GM12878 (cell line): ENCODE results near the gene PDILT. TPM values are rescaled to one million over a fixed set of nuclear protein-coding genes. Genes with fewer than 3 reads are reported as not detected.
A peak's percentile ranks its signal among the peaks of the same experiment; 100 is the strongest.

ENCODE experiments used
- ATAC-seq: fragments of 200-7000 bp; cut with Tn5 transposase; 3 replicates; pipeline ENCODE4 v1.9.1; 2020; ENCODE audit warnings: mild to moderate bottlenecking, moderate library complexity
- BruUV-seq: library from RNA; stranded (reverse); fragments of 400-500 nt; replicated peaks from 2 replicates; lab custom pipeline; 2021; lab: Mats Ljungman, UMichigan
- CTCF ChIA-PET: fragments of 300-600 bp; sonication (Branson Sonifier 250); formaldehyde crosslinking; extraction: SDS; loops from one replicate; lab custom pipeline; 2021; ENCODE audit warnings: inconsistent platforms; lab: Yijun Ruan, JAX
- POLR2A ChIA-PET: fragments of 350-600 bp; formaldehyde crosslinking; extraction: SDS; loops from one replicate; lab custom pipeline; 2021; ENCODE audit warnings: inconsistent platforms; lab: Charles Lee
- RAD21 ChIA-PET: fragments of 300-600 bp; sonication (Branson Sonifier 250); formaldehyde crosslinking; loops from one replicate; lab custom pipeline; 2023; ENCODE audit warnings: antibody characterized with exemption; ENCODE audit not compliant: unreplicated experiment; lab: Charles Lee
- SMC1A ChIA-PET: fragments of 300-600 bp; sonication (Branson Sonifier 250); formaldehyde crosslinking; loops from one replicate; lab custom pipeline; 2023; ENCODE audit not compliant: unreplicated experiment, uncharacterized antibody; lab: Charles Lee
- DNase-seq: peaks from one replicate; pipeline ENCODE4 v3.0.0-alpha.2; 2011; ENCODE audit warnings: low read depth, low spot score
- FAIRE-seq: peaks from 3 replicates; lab custom pipeline; 2011; peaks lifted over from hg19 to GRCh38; lab: Jason Lieb, UNC
- H2AFZ ChIP-seq: 2 replicates; pipeline ENCODE4 v1.6.0; 2011; ENCODE audit warnings: low read depth, low read length, control low read depth; ENCODE audit not compliant: control insufficient read depth
- H3K27ac ChIP-seq: 2 replicates; pipeline ENCODE4 v1.5.1; 2011; ENCODE audit warnings: control low read depth; ENCODE audit not compliant: control insufficient read depth, insufficient read depth
- H3K27me3 ChIP-seq, 2 experiments: replicated peaks in 1 of 2; 2 replicates each; pipeline versions ENCODE4 v1.6.0 to v1.6.1; 2011; ENCODE audit warnings: low read length in 1 of 2; ENCODE audit not compliant: control insufficient read depth in 2 of 2, insufficient read depth in 2 of 2
- H3K36me3 ChIP-seq, 2 experiments: 2 replicates each; pipeline ENCODE4 v1.5.1; 2011; ENCODE audit warnings: low read length in 1 of 2; ENCODE audit not compliant: control insufficient read depth in 2 of 2, insufficient read depth in 2 of 2
- H3K4me1 ChIP-seq: 2 replicates; pipeline ENCODE4 v1.6.1; 2011; ENCODE audit warnings: mild to moderate bottlenecking, low read length, moderate library complexity, mixed read lengths; ENCODE audit not compliant: control insufficient read depth, insufficient read depth
- H3K4me2 ChIP-seq: 2 replicates; pipeline ENCODE4 v1.6.0; 2011; ENCODE audit warnings: control low read depth; ENCODE audit not compliant: control insufficient read depth, insufficient read depth
- H3K4me3 ChIP-seq: fragments of 200-600 bp; sonication (generic); 2 replicates; pipeline ENCODE4 v1.5.1; 2016
- H3K79me2 ChIP-seq: 2 replicates; pipeline ENCODE4 v1.6.0; 2011; ENCODE audit warnings: low read length; ENCODE audit not compliant: control insufficient read depth, insufficient read depth
- H3K9ac ChIP-seq: 2 replicates; pipeline ENCODE4 v1.8.0; 2011; ENCODE audit warnings: low read length, control low read depth, mixed read lengths; ENCODE audit not compliant: control insufficient read depth, insufficient read depth
- H3K9me3 ChIP-seq: replicated peaks from 3 replicates; pipeline ENCODE4 v1.5.1; 2011; ENCODE audit warnings: mild to moderate bottlenecking, low read length; ENCODE audit not compliant: control insufficient read depth, insufficient read depth
- H4K20me1 ChIP-seq: 2 replicates; pipeline ENCODE4 v1.6.0; 2011; ENCODE audit not compliant: control insufficient read depth, insufficient read depth
- ASH2L ChIP-seq: fragments of 300-600, 200-600 bp; sonication (generic); IDR thresholded peaks from 2 replicates; pipeline ENCODE4 v1.6.1; 2017; ENCODE audit warnings: low read depth, mild to moderate bottlenecking, borderline replicate concordance
- BHLHE40 ChIP-seq, 2 experiments: fragments of 450-650 bp in 1 of 2; IDR thresholded peaks; 2 replicates each; pipeline ENCODE4 v1.6.1; 2011 to 2017; ENCODE audit warnings: low read depth in 2 of 2, borderline replicate concordance in 1 of 2, improper control_type of control experiment in 1 of 2, low read length in 1 of 2, mild to moderate bottlenecking in 1 of 2
- CBX5 ChIP-seq: sonication (generic); IDR thresholded peaks from 2 replicates; pipeline ENCODE4 v1.6.1; 2016; ENCODE audit warnings: low read depth, moderate library complexity, mild to moderate bottlenecking, inconsistent platforms
- DPF2 ChIP-seq: fragments of 450-650 bp; IDR thresholded peaks from 2 replicates; pipeline ENCODE4 v1.6.1; 2017; ENCODE audit warnings: mild to moderate bottlenecking
- FOXK2 ChIP-seq: fragments of 450-650 bp; IDR thresholded peaks from 2 replicates; pipeline ENCODE4 v1.6.1; 2017; ENCODE audit warnings: mild to moderate bottlenecking, moderate library complexity
- NBN ChIP-seq: fragments of 450-650 bp; IDR thresholded peaks from 2 replicates; pipeline ENCODE4 v1.6.1; 2016
- NFYB ChIP-seq: IDR thresholded peaks from 2 replicates; pipeline ENCODE4 v1.6.1; 2011; ENCODE audit warnings: low read depth, mild to moderate bottlenecking, low read length, improper control_type of control experiment, moderate library complexity; ENCODE audit not compliant: insufficient read depth
- RCOR1 ChIP-seq: conservative IDR thresholded peaks from 2 replicates; pipeline ENCODE4 v1.6.1; 2012; ENCODE audit warnings: low read depth, low read length, improper control_type of control experiment
- SIN3A ChIP-seq: IDR thresholded peaks from 2 replicates; pipeline ENCODE4 v1.6.1; 2012; ENCODE audit warnings: low read depth, low read length, improper control_type of control experiment
- SPI1 ChIP-seq: IDR thresholded peaks from 2 replicates; pipeline ENCODE4 v1.6.1; 2011; ENCODE audit warnings: low read depth, mild to moderate bottlenecking, low read length, moderate library complexity, borderline replicate concordance; ENCODE audit not compliant: insufficient read depth
- WGBS: methylation state at CpG from one replicate; pipeline ENCODE4 v1.1.6; 2016; ENCODE audit warnings: low lambda C conversion rate; ENCODE audit not compliant: insufficient replicate concordance, insufficient coverage; ENCODE audit errors: missing lambda C conversion rate; 5-methylcytosine and 5-hydroxymethylcytosine counted together
- in situ Hi-C: fragments of 300-500 bp; cut with MboI; formaldehyde crosslinking; loops from 9 replicates; pipeline ENCODE4 v1.14.3; 2018; ENCODE audit warnings: mixed read lengths
- intact Hi-C: fragments of 100-400 bp; cut with micrococcal nuclease; formaldehyde crosslinking; loops from one replicate; pipeline ENCODE4 v1.14.2; 2022; ENCODE audit not compliant: unreplicated experiment
- polyA plus RNA-seq, 11 experiments: library from polyadenylated mRNA; depleted of rRNA in 4 of 11; unstranded in 6 of 11; stranded (reverse) in 5 of 11; fragments of >200 nt; fragmentation: Nextera tagmentation in 4 of 11; fragmentation: Illumina TruSeq in 1 of 11; extraction: Ambion mirVana in 4 of 11; extraction: Trizol in 1 of 11; gene quantifications; 1 replicate in 1 of 11; 2 replicates in 10 of 11; pipeline versions ENCODE4 v1.2.1 to v1.2.3, GENCODE V29; 2011 to 2016; ENCODE audit warnings: inconsistent platforms in 2 of 11, missing spikeins in 2 of 11, low read depth in 1 of 11
- total RNA-seq, 4 experiments: library from RNA; depleted of rRNA in 3 of 4; stranded (reverse); fragments of >200 nt in 3 of 4; fragmentation: Illumina TruSeq in 1 of 4; extraction: Trizol in 1 of 4; gene quantifications; 2 replicates each; pipeline versions ENCODE4 v1.2.1 to v1.2.3, GENCODE V29; 2013 to 2021
- TF ChIP-seq, protein P1 (sequence below): IDR thresholded peaks from 2 replicates; pipeline ENCODE4 v1.6.1; 2012; ENCODE audit warnings: low read length, inconsistent platforms

Gene PDILT
- total and polyA plus RNA-seq, 10 of the 15 experiments (the other 5 are each of a cell fraction or from before 2014, with no cell fraction given) = not detected

DNA sequence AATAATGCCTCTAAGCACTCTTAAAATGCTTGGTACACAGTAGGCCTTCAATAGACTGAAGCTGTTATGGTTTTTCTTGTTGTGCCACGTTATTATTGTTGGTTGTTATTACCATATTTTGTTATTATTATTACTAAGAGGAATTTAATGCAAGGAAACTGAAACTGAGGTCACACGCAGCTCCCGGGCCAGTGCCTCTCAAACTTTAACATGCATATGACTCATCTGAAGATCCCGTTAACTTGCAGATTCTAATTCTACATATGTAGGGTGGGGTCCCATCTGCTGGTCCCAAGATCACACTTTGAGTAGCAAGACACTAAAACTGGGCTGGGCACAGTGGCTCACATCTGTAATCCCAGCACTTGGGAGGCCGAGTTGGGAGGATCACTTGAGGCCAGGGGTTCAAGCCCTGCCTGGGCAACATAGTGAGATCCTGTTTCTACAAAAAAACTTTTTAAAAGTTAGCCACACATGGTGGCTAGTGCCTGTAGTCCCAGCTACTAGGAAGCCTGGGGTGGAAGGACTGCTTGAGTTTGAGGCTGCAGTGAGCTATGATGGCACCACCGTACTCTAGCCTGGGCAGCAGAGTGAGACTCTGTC, 5.7 kb upstream of the PDILT start (continued):
- TF ChIP-seq, protein P1, sequence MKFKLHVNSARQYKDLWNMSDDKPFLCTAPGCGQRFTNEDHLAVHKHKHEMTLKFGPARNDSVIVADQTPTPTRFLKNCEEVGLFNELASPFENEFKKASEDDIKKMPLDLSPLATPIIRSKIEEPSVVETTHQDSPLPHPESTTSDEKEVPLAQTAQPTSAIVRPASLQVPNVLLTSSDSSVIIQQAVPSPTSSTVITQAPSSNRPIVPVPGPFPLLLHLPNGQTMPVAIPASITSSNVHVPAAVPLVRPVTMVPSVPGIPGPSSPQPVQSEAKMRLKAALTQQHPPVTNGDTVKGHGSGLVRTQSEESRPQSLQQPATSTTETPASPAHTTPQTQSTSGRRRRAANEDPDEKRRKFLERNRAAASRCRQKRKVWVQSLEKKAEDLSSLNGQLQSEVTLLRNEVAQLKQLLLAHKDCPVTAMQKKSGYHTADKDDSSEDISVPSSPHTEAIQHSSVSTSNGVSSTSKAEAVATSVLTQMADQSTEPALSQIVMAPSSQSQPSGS = peak; percentile 42; the same call in 1 of the 2 replicates
- no peak for TF ChIP-seq ASH2L
- peak in 1 of 2 experiments; percentile 7; a peak in 1 of 4 replicates for TF ChIP-seq BHLHE40 (IDR thresholded peaks at IDR 0.05; ENCODE audit: borderline replicate concordance in 1 of 2, low read depth in 2 of 2, low read length in 1 of 2)
- TF ChIP-seq SIN3A = no peak
- 0 out of 2 replicates have a peak, but pooled peaks have one; percentile 20 for TF ChIP-seq DPF2
- TF ChIP-seq CBX5 = no peak
- no peak for TF ChIP-seq NFYB
- TF ChIP-seq RCOR1 = no peak
- TF ChIP-seq FOXK2 = no peak
- TF ChIP-seq, all 136 proteins: peak for 11

DNA sequence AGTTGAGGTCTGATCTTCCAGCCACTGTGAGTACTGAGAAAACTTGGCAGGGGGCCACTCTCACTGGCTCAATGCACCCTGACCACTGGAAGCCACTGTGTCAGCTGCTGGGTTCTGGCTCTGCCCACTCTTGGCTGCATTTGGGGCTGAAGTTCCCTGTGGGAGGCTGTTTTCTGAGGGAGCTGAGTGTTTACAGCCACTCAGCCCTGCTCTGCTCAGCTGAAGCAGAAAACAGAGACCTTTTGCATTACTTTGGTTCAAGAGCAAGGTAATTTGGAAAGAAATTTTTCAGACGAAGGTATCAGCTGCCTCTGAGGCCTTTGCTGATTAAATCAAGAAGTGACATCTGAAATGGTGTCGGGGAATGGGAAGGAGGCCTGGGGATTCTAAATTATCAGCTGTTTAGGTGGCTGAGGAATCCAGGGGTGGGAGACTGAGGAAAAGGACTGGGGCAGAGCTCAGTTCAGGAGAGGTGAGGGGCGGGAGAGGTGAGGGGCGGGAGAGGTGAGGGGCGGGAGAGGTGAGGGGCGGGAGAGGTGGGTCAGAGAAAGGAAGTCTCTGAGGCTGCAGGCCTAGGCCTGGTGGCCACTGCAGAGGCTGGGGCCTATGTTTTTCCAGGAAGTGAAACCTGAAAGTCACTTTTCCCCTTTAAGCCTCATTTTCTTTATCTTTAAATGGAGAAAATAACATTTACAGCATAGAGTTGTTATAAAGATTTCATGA, 5.0 kb upstream of the PDILT start, which contains the start of gene ACSM5:
Gene ACSM5, plus strand, starts transcription at position 137 of the 723 bp plus-strand sequence. CDS start 1,951 bp downstream, outside the sequence.
- Histone ChIP-seq H4K20me1 (no peaks in the 10 kb centered on the region), H3K27me3 (no peaks in the 10 kb centered on the region), H3K9me3 (no peaks in the 10 kb centered on the region), H3K27ac (no peak within 1 kb of the TSS), H3K9ac (no peak within 1 kb of the TSS), H3K4me3 (no peak within 1 kb of the TSS), H3K4me1 (peaks cover 6% of the 10 kb centered on the region), H3K36me3 (no peaks in the 10 kb centered on the region), H3K79me2 (no peaks in the 10 kb centered on the region), H3K4me2 (no peak within 1 kb of the TSS), H2AFZ (peak within 1 kb of the TSS; percentile 21; the same call in 1 of the 2 replicates)
- intact Hi-C loops = no loop called here
- FAIRE-seq = peak; percentile 13
- POLR2A ChIA-PET = no interaction called here
- CTCF ChIA-PET = no interaction called here
- RAD21 ChIA-PET = no interaction called here
- no TSS peak for BruUV-seq
- SMC1A ChIA-PET = interaction anchor here (1.6 kb wide), 1 partner anchor 25 kb away, joined by 3 read pairs; no protein-coding TSS in a partner anchor
- TF ChIP-seq SPI1 = peak; percentile 58; the same call in 1 of the 2 replicates
- TF ChIP-seq NBN = no peak
- WGBS = 46% methylated on average over 2 of the region's 6 CpGs
- in situ Hi-C loops = no loop called here
- peak; percentile 82 for ATAC-seq
- no peak for DNase-seq
